HL-60 (cell line): ENCODE measurements around the gene CHRNA4.

Source experiments
- DNase-seq, 2 experiments: peaks; one replicate each; pipeline ENCODE4 v3.0.0-alpha.2; 2010 to 2020; ENCODE audit warnings: low read depth in 1 of 2, low spot score in 1 of 2
- H3K27ac ChIP-seq: fragments of 250-450 bp; sonication (Bioruptor Pico); replicated peaks from 2 replicates; pipeline ENCODE4 v1.5.1; 2020; ENCODE audit warnings: mild to moderate bottlenecking, moderate library complexity
- H3K27me3 ChIP-seq: fragments of 250-450 bp; sonication (Bioruptor Pico); 2 replicates; pipeline ENCODE4 v1.5.1; 2021; ENCODE audit warnings: mild to moderate bottlenecking, moderate library complexity; ENCODE audit not compliant: insufficient read depth, poor library complexity, severe bottlenecking
- H3K4me3 ChIP-seq: replicated peaks from 2 replicates; pipeline ENCODE4 v1.5.1; 2011; ENCODE audit warnings: mild to moderate bottlenecking, control low read depth, low read length; ENCODE audit not compliant: insufficient read depth
- CTCF ChIP-seq: IDR thresholded peaks from one replicate; pipeline ENCODE4 v1.5.1; 2011; ENCODE audit warnings: low read length, control low read depth, inconsistent platforms; ENCODE audit not compliant: insufficient read depth
- GABPA ChIP-seq: IDR thresholded peaks from 2 replicates; pipeline ENCODE4 v1.6.1; 2012; ENCODE audit warnings: low read depth
- POLR2AphosphoS5 ChIP-seq: IDR thresholded peaks from 2 replicates; pipeline ENCODE4 v1.6.1; 2012; ENCODE audit warnings: low read depth
- REST ChIP-seq: IDR thresholded peaks from 2 replicates; pipeline ENCODE4 v1.6.1; 2012; ENCODE audit warnings: low read depth; ENCODE audit not compliant: insufficient replicate concordance
- SPI1 ChIP-seq: IDR thresholded peaks from 2 replicates; pipeline ENCODE4 v1.6.1; 2012; ENCODE audit warnings: low read depth, mild to moderate bottlenecking, borderline replicate concordance

The CHRNA4 gene

GRCh38 chr20:63295018-63295417, 66.1 kb downstream of the CHRNA4 start:
- TF ChIP-seq GABPA = no peak
- TF ChIP-seq REST = no peak
- TF ChIP-seq SPI1 = no peak
- TF ChIP-seq POLR2AphosphoS5 = no peak
- TF ChIP-seq CTCF = no peak
- Histone ChIP-seq H3K4me3 (no peak overlapping the region), H3K27me3 (peaks cover 20% of the 10 kb centered on the region)

GRCh38 chr20:63294536-63294900, 66.6 kb downstream of the CHRNA4 start:
- DNase-seq = no peak
- Histone ChIP-seq H3K27me3 (peaks cover 20% of the 10 kb centered on the region), H3K4me3 (no peak overlapping the region), H3K27ac (no peak overlapping the region)
- TF ChIP-seq POLR2AphosphoS5 (no peak), CTCF (no peak), SPI1 (no peak), GABPA (no peak), REST (no peak)

More at GRCh38 chr20:63295018-63295417, 66.1 kb downstream of the CHRNA4 start:
- no peak for DNase-seq
- H3K27ac ChIP-seq = no peak overlapping the region

GRCh38 chr20:63293871-63294535, 67.1 kb downstream of the CHRNA4 start:
- no peak for TF ChIP-seq REST
- no peak for TF ChIP-seq CTCF
- TF ChIP-seq GABPA = no peak
- TF ChIP-seq POLR2AphosphoS5 = no peak
- DNase-seq = no peak
- H3K4me3 ChIP-seq = no peak overlapping the region
- peaks cover 20% of the 10 kb centered on the region for H3K27me3 ChIP-seq
- H3K27ac ChIP-seq = no peak overlapping the region
